Neural cell (in vitro differentiated cells): ENCODE measurements around the gene ZNF618. TPM values are rescaled to one million over a fixed set of nuclear protein-coding genes. Genes with fewer than 3 reads are reported as not detected.

Experiments
- H2AFZ ChIP-seq: fragments of 200-600, 300-800 bp; sonication (generic), shearing (Covaris generic); 2 replicates; pipeline ENCODE4 v1.6.0; 2014; ENCODE audit warnings: low read depth, mild to moderate bottlenecking, antibody characterized with exemption, low read length, moderate library complexity
- H3F3A ChIP-seq: fragments of 200-600 bp; shearing (Covaris generic); 2 replicates; pipeline ENCODE4 v1.6.1; 2016; ENCODE audit warnings: mild to moderate bottlenecking, moderate library complexity, mixed read lengths, antibody characterized with exemption, low read length; ENCODE audit not compliant: insufficient read depth, poor library complexity, severe bottlenecking
- H3K27ac ChIP-seq: fragments of 200-600, 300-800 bp; sonication (generic), shearing (Covaris generic); 2 replicates; pipeline ENCODE4 v1.5.1; 2014; ENCODE audit warnings: mild to moderate bottlenecking, low read length, moderate library complexity
- H3K27me3 ChIP-seq: fragments of 300-800, 200-600 bp; sonication (generic), shearing (Covaris generic); 2 replicates; pipeline ENCODE4 v1.6.0; 2014; ENCODE audit warnings: mild to moderate bottlenecking, low read depth, low read length, moderate library complexity; ENCODE audit not compliant: insufficient read depth
- H3K36me3 ChIP-seq: fragments of 300-800, 200-600 bp; sonication (generic), shearing (Covaris generic); 2 replicates; pipeline ENCODE4 v1.5.1; 2014; ENCODE audit warnings: mild to moderate bottlenecking, antibody characterized with exemption, low read length, moderate library complexity; ENCODE audit not compliant: insufficient read depth
- H3K4me2 ChIP-seq: fragments of 300-800, 200-600 bp; sonication (generic), shearing (Covaris generic); 2 replicates; pipeline ENCODE4 v1.6.0; 2014; ENCODE audit warnings: mild to moderate bottlenecking, low read length
- H3K4me3 ChIP-seq: fragments of 300-800, 200-600 bp; sonication (generic), shearing (Covaris generic); 2 replicates; pipeline ENCODE4 v1.5.1; 2014; ENCODE audit warnings: mild to moderate bottlenecking, low read length, moderate library complexity
- H3K79me2 ChIP-seq: fragments of 200-600 bp; shearing (Covaris generic); replicated peaks from 2 replicates; pipeline ENCODE4 v1.6.0; 2014; ENCODE audit warnings: mild to moderate bottlenecking, low read length, moderate library complexity; ENCODE audit not compliant: insufficient read depth
- H3K9ac ChIP-seq: fragments of 300-800, 200-600 bp; sonication (generic), shearing (Covaris generic); 2 replicates; pipeline ENCODE4 v1.6.1; 2016; ENCODE audit warnings: mild to moderate bottlenecking, low read length, mixed read lengths
- H3K9me2 ChIP-seq: fragments of 200-600 bp; shearing (Covaris generic); 2 replicates; pipeline ENCODE4 v1.6.1; 2016; ENCODE audit warnings: mild to moderate bottlenecking, low read length, mixed read lengths; ENCODE audit not compliant: insufficient read depth
- H3K9me3 ChIP-seq: fragments of 200-600, 300-800 bp; sonication (generic), shearing (Covaris generic); 2 replicates; pipeline ENCODE4 v1.6.1; 2016; ENCODE audit warnings: mild to moderate bottlenecking, mixed run types, low read length, moderate library complexity, mixed read lengths
- H4K20me1 ChIP-seq: fragments of 200-600 bp; shearing (Covaris generic); 2 replicates; pipeline ENCODE4 v1.6.1; 2016; ENCODE audit warnings: mild to moderate bottlenecking, mixed run types; ENCODE audit not compliant: insufficient read depth
- EP300 ChIP-seq: fragments of 450-650 bp; conservative IDR thresholded peaks from 2 replicates; pipeline ENCODE4 v1.6.1; 2014; ENCODE audit warnings: antibody characterized with exemption, mild to moderate bottlenecking, moderate library complexity; ENCODE audit not compliant: poor library complexity, severe bottlenecking
- EZH2 ChIP-seq: fragments of 200-600, 300-800 bp; shearing (Covaris generic), sonication (generic); IDR thresholded peaks from 2 replicates; pipeline ENCODE4 v1.6.1; 2014; ENCODE audit warnings: antibody characterized with exemption, low read length, borderline replicate concordance, mild to moderate bottlenecking; ENCODE audit not compliant: insufficient read depth, poor library complexity, severe bottlenecking
- MXI1 ChIP-seq: fragments of 450-650 bp; conservative IDR thresholded peaks from 2 replicates; pipeline ENCODE4 v1.6.1; 2014; ENCODE audit warnings: antibody characterized with exemption, mild to moderate bottlenecking; ENCODE audit not compliant: poor library complexity, severe bottlenecking
- POLR2AphosphoS5 ChIP-seq: IDR thresholded peaks from 2 replicates; pipeline ENCODE4 v1.6.1; 2012
- RAD21 ChIP-seq: fragments of 450-650 bp; conservative IDR thresholded peaks from 2 replicates; pipeline ENCODE4 v1.6.1; 2014; ENCODE audit warnings: antibody characterized with exemption, mild to moderate bottlenecking, moderate library complexity
- REST ChIP-seq: IDR thresholded peaks from 2 replicates; pipeline ENCODE4 v1.6.1; 2012; ENCODE audit warnings: borderline replicate concordance
- SMC3 ChIP-seq: fragments of 450-650 bp; conservative IDR thresholded peaks from 2 replicates; pipeline ENCODE4 v1.6.1; 2014; ENCODE audit warnings: antibody characterized with exemption, mild to moderate bottlenecking, moderate library complexity; ENCODE audit not compliant: poor library complexity
- TAF1 ChIP-seq: IDR thresholded peaks from 2 replicates; pipeline ENCODE4 v1.6.1; 2012; ENCODE audit warnings: low read depth
- polyA plus RNA-seq: library from polyadenylated mRNA; depleted of rRNA; stranded (reverse); fragments of >200 nt; gene quantifications from 2 replicates; pipeline ENCODE4 v1.2.3, GENCODE V29; 2014
- TF ChIP-seq, protein P1 (sequence below): fragments of 450-650 bp; IDR thresholded peaks from 2 replicates; pipeline ENCODE4 v1.5.1; 2014; ENCODE audit warnings: antibody characterized with exemption, mild to moderate bottlenecking, moderate library complexity; ENCODE audit not compliant: poor library complexity, severe bottlenecking

The ZNF618 gene
- polyA plus RNA-seq, 1 donor from 2014 or later: 7.1 TPM

DNA sequence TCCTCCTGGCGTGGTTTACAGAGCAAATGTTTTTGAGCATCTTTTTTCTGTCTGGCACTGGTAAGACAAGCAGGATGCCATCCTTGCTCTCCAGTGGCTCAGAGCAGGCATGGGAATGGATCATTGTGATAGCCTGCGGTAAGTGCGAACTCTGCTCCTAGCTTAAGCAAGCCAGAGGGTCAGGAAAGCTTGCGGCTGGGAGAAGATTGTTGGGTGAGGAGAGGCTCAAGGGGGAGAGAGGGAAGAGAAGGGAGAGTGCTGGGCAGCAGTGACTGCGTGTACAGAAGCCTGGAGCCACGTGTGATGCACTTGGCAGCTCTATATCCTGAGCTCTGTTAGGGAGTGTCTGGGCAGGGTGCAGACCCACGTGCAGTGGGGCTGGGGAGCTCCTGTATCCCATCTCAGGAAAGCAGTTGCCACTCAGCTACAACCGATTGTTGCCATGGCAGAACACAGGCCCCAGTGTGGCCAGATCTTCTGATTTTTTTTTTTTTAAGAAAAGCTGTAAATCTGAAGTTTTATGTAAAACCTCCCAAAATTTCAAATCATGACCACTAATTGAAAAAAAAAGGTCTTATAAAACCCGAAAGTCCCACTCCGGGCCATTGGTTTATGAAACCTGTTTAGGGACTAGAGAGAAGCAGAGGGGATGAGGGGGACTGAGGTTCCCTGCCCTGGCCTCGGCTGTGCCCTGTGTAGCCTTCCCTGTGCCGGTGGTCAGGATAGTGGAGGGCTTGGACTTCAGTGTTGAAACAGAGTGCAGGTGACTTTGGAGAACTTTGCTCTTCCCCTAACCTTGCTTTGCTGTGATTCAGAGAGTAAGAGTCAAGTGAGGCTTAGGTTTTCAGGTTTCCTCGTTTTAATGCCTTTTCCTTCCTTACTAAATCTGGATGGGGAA lies 67.3 kb downstream of the ZNF618 start:
- TF ChIP-seq EZH2 (no peak), EP300 (no peak), POLR2AphosphoS5 (no peak), RAD21 (no peak), TAF1 (no peak), MXI1 (no peak), SMC3 (no peak), REST (no peak)
- TF ChIP-seq, protein P1, sequence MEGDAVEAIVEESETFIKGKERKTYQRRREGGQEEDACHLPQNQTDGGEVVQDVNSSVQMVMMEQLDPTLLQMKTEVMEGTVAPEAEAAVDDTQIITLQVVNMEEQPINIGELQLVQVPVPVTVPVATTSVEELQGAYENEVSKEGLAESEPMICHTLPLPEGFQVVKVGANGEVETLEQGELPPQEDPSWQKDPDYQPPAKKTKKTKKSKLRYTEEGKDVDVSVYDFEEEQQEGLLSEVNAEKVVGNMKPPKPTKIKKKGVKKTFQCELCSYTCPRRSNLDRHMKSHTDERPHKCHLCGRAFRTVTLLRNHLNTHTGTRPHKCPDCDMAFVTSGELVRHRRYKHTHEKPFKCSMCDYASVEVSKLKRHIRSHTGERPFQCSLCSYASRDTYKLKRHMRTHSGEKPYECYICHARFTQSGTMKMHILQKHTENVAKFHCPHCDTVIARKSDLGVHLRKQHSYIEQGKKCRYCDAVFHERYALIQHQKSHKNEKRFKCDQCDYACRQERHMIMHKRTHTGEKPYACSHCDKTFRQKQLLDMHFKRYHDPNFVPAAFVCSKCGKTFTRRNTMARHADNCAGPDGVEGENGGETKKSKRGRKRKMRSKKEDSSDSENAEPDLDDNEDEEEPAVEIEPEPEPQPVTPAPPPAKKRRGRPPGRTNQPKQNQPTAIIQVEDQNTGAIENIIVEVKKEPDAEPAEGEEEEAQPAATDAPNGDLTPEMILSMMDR: no peak
- Histone ChIP-seq H3K4me2 (no peak overlapping the region), H3K27me3 (no peaks in the 10 kb centered on the region), H3K36me3 (no peaks in the 10 kb centered on the region), H3K27ac (no peak overlapping the region), H3K9me2 (no peaks in the 10 kb centered on the region), H3K9ac (no peak overlapping the region), H2AFZ (no peak overlapping the region), H3K9me3 (no peaks in the 10 kb centered on the region), H3F3A (no peaks in the 10 kb centered on the region), H3K79me2 (peaks cover 76% of the 10 kb centered on the region), H3K4me3 (no peak overlapping the region), H4K20me1 (no peaks in the 10 kb centered on the region)

DNA sequence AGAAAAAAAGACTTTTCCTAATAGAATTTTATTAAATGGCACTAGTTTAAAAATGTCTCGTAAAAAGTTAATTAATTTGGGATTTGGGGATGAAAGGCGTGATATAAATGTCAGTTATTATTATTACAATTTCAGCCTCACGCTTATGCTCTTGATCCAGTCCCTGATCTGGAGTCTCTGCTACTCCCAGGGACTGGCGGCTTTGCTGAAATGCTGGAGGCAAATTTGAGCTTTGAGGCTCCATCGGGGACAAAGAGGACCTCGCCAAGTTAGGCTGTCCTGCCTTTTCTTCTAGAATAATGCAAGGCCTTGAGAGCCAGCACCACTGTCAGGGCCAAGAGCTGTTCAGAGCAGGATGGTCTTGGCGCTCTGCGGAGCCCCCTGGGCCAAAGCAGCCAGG lies 69.7 kb downstream of the ZNF618 start:
- Histone ChIP-seq H3K4me2 (no peak overlapping the region), H3K9me3 (no peaks in the 10 kb centered on the region), H3F3A (no peaks in the 10 kb centered on the region), H3K27ac (no peak overlapping the region), H3K27me3 (no peaks in the 10 kb centered on the region), H3K36me3 (no peaks in the 10 kb centered on the region), H4K20me1 (no peaks in the 10 kb centered on the region), H3K4me3 (no peak overlapping the region), H3K79me2 (peaks cover 67% of the 10 kb centered on the region), H3K9me2 (no peaks in the 10 kb centered on the region), H3K9ac (no peak overlapping the region), H2AFZ (no peak overlapping the region)
- no peak for TF ChIP-seq POLR2AphosphoS5
- TF ChIP-seq EP300: no peak
- TF ChIP-seq, protein P1: no peak
- no peak for TF ChIP-seq REST
- no peak for TF ChIP-seq RAD21
- TF ChIP-seq TAF1: no peak
- no peak for TF ChIP-seq SMC3
- no peak for TF ChIP-seq EZH2
- no peak for TF ChIP-seq MXI1
